GM19467 (cell line): ENCODE results near the gene HOXB5.

Source experiments
- ATAC-seq: cut with Tn5 transposase; IDR thresholded peaks from one replicate; pipeline ENCODE4 v1.9.1; 2021; ENCODE audit warnings: mild to moderate bottlenecking, moderate library complexity; ENCODE audit not compliant: unreplicated experiment

The HOXB5 gene

DNA sequence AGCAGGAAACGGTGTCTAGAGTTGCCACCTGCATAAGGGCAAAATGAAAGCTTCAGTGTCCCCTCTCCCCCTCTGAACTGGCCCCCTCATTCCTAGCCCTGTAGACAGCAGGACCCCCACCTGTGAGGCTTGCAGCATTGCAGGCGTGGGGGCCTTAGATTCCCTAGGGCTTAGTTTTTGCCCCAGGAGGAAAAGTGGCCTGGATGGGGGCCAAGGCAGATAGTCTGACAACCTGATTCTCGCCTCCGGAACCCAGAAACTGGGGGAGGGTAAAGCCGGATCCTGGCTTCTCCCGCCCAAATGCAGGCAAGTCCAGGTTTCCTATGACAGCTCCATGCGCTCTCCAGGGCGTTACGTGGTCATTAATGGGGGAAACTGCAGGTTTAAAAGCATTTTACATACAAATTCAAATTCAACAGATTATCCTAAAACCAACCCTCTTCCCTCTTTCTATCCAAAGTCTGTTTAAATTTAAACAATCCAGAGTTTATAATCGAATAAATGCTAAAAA is 11.9 kb upstream of the HOXB5 start:
- ATAC-seq: no peak

- no peak for ATAC-seq
Observed at GRCh38 chr17:48604770-48605329, 11.3 kb upstream of the HOXB5 start, which contains the start of gene HOXB6. Gene HOXB6 (minus strand): TSS chr17:48604986. CDS start chr17:48598150, 6,836 bp downstream.

GRCh38 chr17:48603959-48604769 is 10.6 kb upstream of the HOXB5 start:
- no peak for ATAC-seq

DNA sequence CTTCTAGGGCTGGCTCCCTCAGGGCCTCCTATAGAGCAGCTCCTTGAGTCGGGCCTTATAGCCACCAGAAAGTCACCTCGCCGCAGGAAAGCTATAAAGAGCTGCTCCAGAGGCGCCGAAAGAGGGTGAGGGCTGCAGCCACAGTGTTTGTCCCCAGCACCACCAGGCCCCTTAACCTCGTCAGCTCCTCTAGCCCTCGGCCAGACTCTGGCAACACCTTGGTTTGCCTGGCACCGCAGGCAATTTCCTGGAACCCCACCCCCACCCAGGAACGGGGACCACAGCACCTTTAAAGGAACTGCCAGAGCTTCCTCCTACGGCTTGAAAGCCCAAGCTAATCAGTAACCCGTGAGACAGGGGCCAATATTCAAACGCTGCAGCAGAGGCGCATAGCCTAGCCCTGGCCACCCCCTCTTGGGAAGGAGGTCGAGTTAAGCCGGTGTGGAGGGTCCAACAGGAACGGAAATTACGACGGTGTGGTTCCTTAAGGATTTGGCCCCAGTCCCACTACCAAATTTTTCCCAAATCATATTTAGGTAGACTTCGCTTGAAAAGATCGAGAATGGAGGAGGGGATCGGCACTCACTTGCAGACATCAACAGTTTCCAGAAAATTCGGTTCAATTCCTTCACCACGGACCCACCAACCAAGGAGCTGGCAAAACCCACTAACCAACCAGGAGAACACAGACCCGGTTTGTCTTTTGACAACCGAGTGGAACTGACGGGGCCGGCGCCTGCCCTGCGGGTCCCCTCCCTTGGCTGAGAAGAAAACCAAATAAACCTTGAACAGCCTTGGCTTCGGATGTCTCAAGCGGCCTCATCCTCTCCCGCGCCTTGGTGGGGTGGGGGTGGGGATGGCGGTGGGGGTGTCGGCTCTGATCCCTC is 8.2 kb upstream of the HOXB5 start:
- no peak for ATAC-seq

DNA sequence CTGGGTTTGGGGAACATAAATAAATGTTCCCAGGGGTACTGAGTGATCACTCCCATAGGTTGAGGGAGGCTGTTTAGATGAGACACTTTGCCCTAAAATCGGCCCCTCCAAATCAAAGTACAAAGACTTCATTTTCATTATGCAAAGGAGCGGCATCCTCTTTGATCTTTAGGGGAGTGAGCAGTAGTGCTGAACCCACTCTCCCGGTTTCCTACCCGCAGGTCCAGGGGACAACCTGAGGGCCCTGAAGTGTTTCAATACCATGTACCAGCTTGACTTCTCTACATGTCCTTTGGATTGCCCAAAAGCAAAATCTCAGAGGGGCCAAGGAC is 7.6 kb upstream of the HOXB5 start:
- no peak for ATAC-seq

DNA sequence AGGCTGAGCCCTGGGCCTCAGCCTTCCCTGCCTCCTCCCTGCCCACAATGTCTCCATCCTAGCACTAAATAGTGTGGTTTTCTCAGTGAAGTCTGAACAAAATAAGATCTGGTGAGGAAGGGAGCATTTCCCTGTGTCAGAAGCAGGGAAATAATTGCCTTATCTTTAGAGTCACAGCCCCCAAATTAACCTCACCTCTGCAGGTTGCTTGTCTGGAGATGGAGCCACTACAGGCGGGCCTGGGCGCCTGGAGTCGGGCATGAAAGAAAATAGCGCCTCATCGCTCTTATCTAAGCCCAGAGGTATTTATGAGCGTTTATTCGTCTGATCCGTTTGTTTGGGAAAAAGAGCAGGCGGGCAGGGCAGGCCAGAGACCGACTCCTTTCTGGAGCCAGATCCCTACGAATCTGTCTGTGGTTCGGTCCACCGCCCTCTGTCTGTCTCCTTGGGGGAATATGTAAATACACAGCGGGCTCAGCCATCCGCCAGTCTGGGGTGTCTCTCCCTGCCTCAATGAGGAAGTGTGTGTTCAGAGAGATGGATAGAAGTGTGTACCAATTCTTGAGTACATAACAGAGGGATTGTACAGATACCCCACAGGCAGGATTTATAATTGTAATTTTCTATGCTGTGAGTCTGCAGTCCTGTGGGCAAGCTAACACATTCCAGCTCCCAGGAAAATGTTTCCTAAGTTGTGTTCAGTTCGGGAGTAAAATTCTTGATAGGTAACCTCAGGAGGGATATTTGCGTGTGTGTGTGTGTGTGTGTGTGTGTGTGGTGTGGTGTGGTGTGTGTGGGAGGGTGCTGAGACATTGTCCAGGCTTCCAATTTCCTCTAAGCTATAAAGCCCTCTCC is 6.9 kb upstream of the HOXB5 start:
- no peak for ATAC-seq

DNA sequence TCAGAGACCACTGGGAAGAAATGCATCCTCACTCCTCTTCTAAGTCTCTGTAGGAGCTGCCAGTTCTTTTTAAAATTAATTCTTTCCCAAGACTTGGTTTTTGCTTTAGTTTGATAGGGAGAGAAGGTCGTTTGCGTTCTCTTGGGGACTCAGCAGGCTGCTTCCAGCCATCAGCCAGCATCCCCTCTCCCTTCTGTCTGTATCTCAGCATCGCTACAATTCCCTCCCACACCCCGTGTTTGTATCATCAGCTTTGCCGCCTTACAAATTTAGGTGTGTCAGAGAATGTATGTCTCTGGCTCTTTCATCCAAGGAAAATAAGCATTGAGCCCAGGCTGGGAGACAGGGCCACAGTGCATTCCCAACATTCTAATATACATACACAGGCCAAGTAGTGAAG is 5.8 kb upstream of the HOXB5 start:
- no peak for ATAC-seq

DNA sequence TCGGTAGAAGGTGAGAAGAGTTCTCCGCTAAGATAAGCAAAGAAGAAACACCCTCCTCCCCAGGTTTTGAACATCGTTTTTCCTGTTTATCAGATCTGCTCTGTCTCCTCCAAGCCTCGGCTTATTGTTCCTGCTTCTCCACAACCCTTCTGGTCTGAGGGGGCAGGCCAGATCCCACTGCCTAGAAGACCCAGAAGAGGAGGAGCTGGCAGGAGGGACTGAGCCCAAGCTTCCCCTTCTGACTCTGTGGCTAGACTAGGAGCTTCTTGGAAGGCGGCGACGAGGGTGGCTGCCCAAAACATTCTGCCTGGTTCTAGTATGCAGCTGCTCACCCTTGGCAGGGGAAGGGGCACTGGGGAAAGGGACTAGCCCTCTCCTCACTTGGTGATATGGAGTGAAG is 5.2 kb upstream of the HOXB5 start:
- ATAC-seq: no peak

GRCh38 chr17:48597778-48598631 is 4.4 kb upstream of the HOXB5 start:
- ATAC-seq: no peak

- ATAC-seq: no peak
Observed at GRCh38 chr17:48597528-48597777, 3.9 kb upstream of the HOXB5 start.

- ATAC-seq: no peak
Observed at GRCh38 chr17:48596735-48597527, 3.4 kb upstream of the HOXB5 start.

- no peak for ATAC-seq
Observed at GRCh38 chr17:48596000-48596734, 2.6 kb upstream of the HOXB5 start.

GRCh38 chr17:48595278-48595999 is 1.9 kb upstream of the HOXB5 start:
- ATAC-seq: no peak

DNA sequence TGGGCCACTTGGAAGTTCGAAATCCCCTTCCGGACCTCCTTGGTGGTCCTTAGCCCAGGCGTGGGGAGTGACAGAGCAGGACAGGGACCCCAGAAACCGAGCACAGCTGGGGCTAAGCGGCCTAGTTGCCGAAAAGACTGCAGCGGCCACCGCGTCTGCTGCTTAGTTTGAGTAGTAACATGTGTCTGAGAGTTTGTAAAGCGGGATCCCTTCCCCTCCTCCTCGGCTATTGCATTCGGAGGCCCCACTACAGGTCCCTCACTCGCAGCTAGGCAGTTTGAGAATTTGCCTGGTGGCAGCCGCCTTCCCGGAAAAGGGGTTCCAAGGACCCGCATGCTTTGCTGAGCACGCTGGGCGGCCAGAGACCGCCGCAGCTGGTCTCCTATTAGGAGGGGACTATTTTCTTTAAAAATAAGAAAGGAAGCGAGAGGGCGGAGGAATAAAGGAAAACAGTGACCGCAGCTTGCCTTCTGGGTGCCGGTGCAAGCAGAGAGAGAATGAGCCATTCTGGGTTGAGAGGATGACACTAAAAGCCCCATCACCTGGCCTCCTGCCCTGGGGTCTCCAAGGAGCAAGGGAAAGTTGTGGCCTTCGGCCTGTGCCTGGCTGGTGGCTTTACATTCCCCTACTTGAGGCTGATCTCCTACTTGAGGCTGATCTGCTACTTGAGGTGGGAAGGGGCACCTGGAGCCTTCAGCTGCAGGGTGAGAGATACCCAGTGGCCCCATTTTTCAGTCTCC is 1.1 kb upstream of the HOXB5 start:
- ATAC-seq: no peak

- ATAC-seq: no peak
Observed at GRCh38 chr17:48593840-48594537, 410 bp upstream of the HOXB5 start.

DNA sequence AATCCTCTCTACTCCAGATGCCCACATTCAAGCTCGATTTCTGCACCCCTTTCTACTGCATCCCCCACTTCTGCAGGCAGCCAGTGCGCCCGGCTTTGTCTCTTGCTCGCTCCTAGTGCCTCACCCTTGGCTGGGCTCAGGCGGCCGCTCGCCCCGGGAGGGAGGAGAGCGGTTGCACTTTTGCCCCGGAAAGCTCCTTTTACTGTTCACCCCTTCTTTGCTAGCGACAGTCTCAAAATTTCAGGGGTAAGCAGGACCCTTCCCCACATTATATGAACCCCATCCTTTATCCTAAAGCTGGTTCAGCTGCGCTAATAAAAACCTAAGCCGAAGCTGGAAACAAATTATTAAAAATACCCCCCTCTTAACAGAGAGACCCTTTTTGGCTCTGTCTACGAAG is 1.0 kb downstream of the HOXB5 start:
- ATAC-seq: no peak
